Cardiac muscle cell (in vitro differentiated cells and primary cell): ENCODE results near the gene SLC4A1AP. TPM values are rescaled to one million over a fixed set of nuclear protein-coding genes. Genes with fewer than 3 reads are reported as not detected.

Source experiments
- DNase-seq, 2 donors: peaks; one replicate each; pipeline versions ENCODE4 v3.0.0 to v3.0.0-alpha.2; 2010 to 2017; ENCODE audit warnings: low read depth in 1 of 2, low spot score in 1 of 2
- H3K27ac ChIP-seq: fragments of 200-600 bp; sonication (generic); 2 replicates; pipeline ENCODE4 v1.5.1; 2016
- H3K27me3 ChIP-seq: fragments of 200-600 bp; sonication (generic); 2 replicates; pipeline ENCODE4 v1.6.0; 2016; ENCODE audit warnings: control low read depth
- H3K36me3 ChIP-seq: fragments of 200-600 bp; sonication (generic); 2 replicates; pipeline ENCODE4 v1.5.1; 2016; ENCODE audit warnings: control low read depth
- H3K4me1 ChIP-seq: fragments of 200-600 bp; sonication (generic); 2 replicates; pipeline ENCODE4 v1.8.1; 2017; ENCODE audit warnings: low read depth, mild to moderate bottlenecking, mixed run types
- H3K4me3 ChIP-seq: fragments of 200-600 bp; sonication (generic); 2 replicates; pipeline ENCODE4 v1.5.1; 2016; ENCODE audit warnings: mild to moderate bottlenecking
- H3K9me3 ChIP-seq: fragments of 200-600 bp; sonication (generic); 2 replicates; pipeline ENCODE4 v1.5.1; 2017; ENCODE audit warnings: low read depth, mild to moderate bottlenecking, control low read depth
- CTCF ChIP-seq: IDR thresholded peaks from 2 replicates; pipeline ENCODE4 v1.5.1; 2012; ENCODE audit warnings: low read depth, mild to moderate bottlenecking, low read length
- polyA plus RNA-seq: library from polyadenylated mRNA; unstranded; fragments of >200 nt; fragmentation: Nextera tagmentation; extraction: Ambion mirVana; gene quantifications from 2 replicates; pipeline ENCODE4 v1.2.1, GENCODE V29; 2016
- total RNA-seq: library from RNA; depleted of rRNA; stranded (reverse); fragments of >200 nt; gene quantifications from 2 replicates; pipeline ENCODE4 v1.2.3, GENCODE V29; 2016

Gene SLC4A1AP
- total and polyA plus RNA-seq, 2 experiments from 2014 or later = 34.8 to 35.9 TPM

- no peak overlapping the region for H3K4me3 ChIP-seq
- H3K27me3 ChIP-seq = no peaks in the 10 kb centered on the region
- H3K36me3 ChIP-seq = no peaks in the 10 kb centered on the region
- no peak for TF ChIP-seq CTCF
- no peak overlapping the region for H3K27ac ChIP-seq
- peaks cover 12% of the 10 kb centered on the region for H3K4me1 ChIP-seq
- no peaks in the 10 kb centered on the region for H3K9me3 ChIP-seq
- DNase-seq = no peak
Observed at GRCh38 chr2:27708257-27708654, 44.6 kb downstream of the SLC4A1AP start.

- Histone ChIP-seq H3K9me3 (no peaks in the 10 kb centered on the region), H3K4me3 (no peak overlapping the region), H3K4me1 (peaks cover 8% of the 10 kb centered on the region), H3K27me3 (no peaks in the 10 kb centered on the region), H3K36me3 (no peaks in the 10 kb centered on the region), H3K27ac (no peak overlapping the region)
- TF ChIP-seq CTCF = no peak
- DNase-seq = no peak
Observed at GRCh38 chr2:27708666-27709065, 45.0 kb downstream of the SLC4A1AP start.

GRCh38 chr2:27709326-27709725 is 45.6 kb downstream of the SLC4A1AP start:
- H3K27me3 ChIP-seq = no peaks in the 10 kb centered on the region
- no peaks in the 10 kb centered on the region for H3K36me3 ChIP-seq
- H3K4me1 ChIP-seq = peaks cover 5% of the 10 kb centered on the region
- no peak overlapping the region for H3K27ac ChIP-seq
- DNase-seq = no peak
- TF ChIP-seq CTCF = no peak
- H3K4me3 ChIP-seq = no peak overlapping the region
- no peaks in the 10 kb centered on the region for H3K9me3 ChIP-seq

GRCh38 chr2:27709960-27710575 is 46.4 kb downstream of the SLC4A1AP start:
- peaks cover 11% of the 10 kb centered on the region for H3K4me1 ChIP-seq
- no peak for DNase-seq
- no peaks in the 10 kb centered on the region for H3K9me3 ChIP-seq
- no peak overlapping the region for H3K4me3 ChIP-seq
- H3K36me3 ChIP-seq = no peaks in the 10 kb centered on the region
- H3K27ac ChIP-seq = no peak overlapping the region
- H3K27me3 ChIP-seq = no peaks in the 10 kb centered on the region
- TF ChIP-seq CTCF = no peak

- Histone ChIP-seq H3K36me3 (no peaks in the 10 kb centered on the region), H3K4me1 (peaks cover 12% of the 10 kb centered on the region), H3K27ac (no peak overlapping the region), H3K27me3 (no peaks in the 10 kb centered on the region), H3K9me3 (no peaks in the 10 kb centered on the region), H3K4me3 (no peak overlapping the region)
- TF ChIP-seq CTCF = no peak
- peak in 1 of 2 donors; percentile 32 for DNase-seq
Observed at GRCh38 chr2:27710640-27711430, 47.1 kb downstream of the SLC4A1AP start.
